ENCODE data around the gene ODAD3. TPM values are rescaled to one million over a fixed set of nuclear protein-coding genes. Genes with fewer than 3 reads are reported as not detected.
"Not testable (repeated sequence)": the region's sequence is repeated elsewhere in the genome, so short reads cannot be mapped to it uniquely, and the experiment has no call there.

Gene ODAD3
- polyA plus RNA-seq, 4 donors: 0.25 to 0.30 TPM; not detected in 2

GRCh38 chr19:11414544-11414943 is 20.4 kb downstream of the ODAD3 start:
- Histone ChIP-seq H3K27ac (ENCODE audit: low read depth in 1 of 3, low read length in 2 of 3) (no peak overlapping the region), H3K27me3 (ENCODE audit: control insufficient read depth in 3 of 3, insufficient read depth in 3 of 3, low read length in 3 of 3) (peaks cover 0 to 37% (median 4%) of the 10 kb centered on the region in 3 donors), H3K36me3 (ENCODE audit: control insufficient read depth in 3 of 3, insufficient read depth in 2 of 3, low read depth in 1 of 3, low read length in 3 of 3) (no peaks in the 10 kb centered on the region), H3K4me1 (ENCODE audit: control insufficient read depth in 3 of 3, insufficient read depth in 2 of 3, low read depth in 1 of 3, low read length in 2 of 3) (peaks cover 0 to 6% (median 0%) of the 10 kb centered on the region in 3 donors), H3K4me3 (ENCODE audit: low read depth in 1 of 3, low read length in 3 of 3) (no peak overlapping the region), H3K9me3 (ENCODE audit: control insufficient read depth in 2 of 2, insufficient read depth in 1 of 2, low read depth in 1 of 2, low read length in 1 of 2) (no peaks in the 10 kb centered on the region)
- 90 to 97% (median 92%) methylated on average over 2 of the region's 2 CpGs for WGBS, 3 donors
- no peak for FAIRE-seq
- DNase-seq: no peak

- FAIRE-seq (no peak), DNase-seq (no peak)
- no peaks in the 10 kb centered on the region for H3K36me3 ChIP-seq (ENCODE audit: control insufficient read depth in 3 of 3, insufficient read depth in 2 of 3, low read depth in 1 of 3, low read length in 3 of 3)
- peaks cover 0 to 9% (median 6%) of the 10 kb centered on the region in 3 donors for H3K27me3 ChIP-seq (ENCODE audit: control insufficient read depth in 3 of 3, insufficient read depth in 3 of 3, low read length in 3 of 3)
- no peak overlapping the region for H3K4me3 ChIP-seq (ENCODE audit: low read depth in 1 of 3, low read length in 3 of 3)
- H3K27ac ChIP-seq (ENCODE audit: low read depth in 1 of 3, low read length in 2 of 3): no peak overlapping the region
- H3K9me3 ChIP-seq (ENCODE audit: control insufficient read depth in 2 of 2, insufficient read depth in 1 of 2, low read depth in 1 of 2, low read length in 1 of 2): no peaks in the 10 kb centered on the region
- no peaks in the 10 kb centered on the region for H3K4me1 ChIP-seq (ENCODE audit: control insufficient read depth in 3 of 3, insufficient read depth in 2 of 3, low read depth in 1 of 3, low read length in 2 of 3)
- WGBS, 3 donors: 44 to 66% (median 55%) methylated on average over 8 of the region's 8 CpGs
Observed at GRCh38 chr19:11410682-11411081, 24.2 kb downstream of the ODAD3 start.

GRCh38 chr19:11408591-11408990 is 26.3 kb downstream of the ODAD3 start:
- WGBS, 3 donors: 80 to 87% (median 83%) methylated on average over 4 of the region's 4 CpGs
- H3K27ac ChIP-seq (ENCODE audit: low read depth in 1 of 3, low read length in 2 of 3): no peak overlapping the region
- H3K36me3 ChIP-seq (ENCODE audit: control insufficient read depth in 3 of 3, insufficient read depth in 2 of 3, low read depth in 1 of 3, low read length in 3 of 3): no peaks in the 10 kb centered on the region
- no peak for FAIRE-seq
- no peak overlapping the region for H3K4me3 ChIP-seq (ENCODE audit: low read depth in 1 of 3, low read length in 3 of 3)
- H3K27me3 ChIP-seq (ENCODE audit: control insufficient read depth in 3 of 3, insufficient read depth in 3 of 3, low read length in 3 of 3): peaks cover 0 to 9% (median 6%) of the 10 kb centered on the region in 3 donors
- no peaks in the 10 kb centered on the region for H3K9me3 ChIP-seq (ENCODE audit: control insufficient read depth in 2 of 2, insufficient read depth in 1 of 2, low read depth in 1 of 2, low read length in 1 of 2)
- no peak for DNase-seq
- no peaks in the 10 kb centered on the region for H3K4me1 ChIP-seq (ENCODE audit: control insufficient read depth in 3 of 3, insufficient read depth in 2 of 3, low read depth in 1 of 3, low read length in 2 of 3)

GRCh38 chr19:11406703-11407236 is 28.2 kb downstream of the ODAD3 start:
- not testable (repeated sequence) for H3K27ac ChIP-seq (ENCODE audit: low read depth in 1 of 3, low read length in 2 of 3); DNase-seq; H3K4me1 ChIP-seq (ENCODE audit: control insufficient read depth in 3 of 3, insufficient read depth in 2 of 3, low read depth in 1 of 3, low read length in 2 of 3); H3K27me3 ChIP-seq (ENCODE audit: control insufficient read depth in 3 of 3, insufficient read depth in 3 of 3, low read length in 3 of 3); H3K36me3 ChIP-seq (ENCODE audit: control insufficient read depth in 3 of 3, insufficient read depth in 2 of 3, low read depth in 1 of 3, low read length in 3 of 3); H3K9me3 ChIP-seq (ENCODE audit: control insufficient read depth in 2 of 2, insufficient read depth in 1 of 2, low read depth in 1 of 2, low read length in 1 of 2); FAIRE-seq; H3K4me3 ChIP-seq (ENCODE audit: low read depth in 1 of 3, low read length in 3 of 3)
- WGBS, 3 donors: 81 to 91% (median 84%) methylated on average over 12 of the region's 12 CpGs

GRCh38 chr19:11405846-11406643 is 28.9 kb downstream of the ODAD3 start:
- H3K27ac ChIP-seq (ENCODE audit: low read depth in 1 of 3, low read length in 2 of 3): no peak overlapping the region
- no peak for DNase-seq

GRCh38 chr19:11404588-11405222 is 30.2 kb downstream of the ODAD3 start:
- Histone ChIP-seq H3K27me3 (ENCODE audit: control insufficient read depth in 3 of 3, insufficient read depth in 3 of 3, low read length in 3 of 3) (peaks cover 0 to 9% (median 6%) of the 10 kb centered on the region in 3 donors), H3K9me3 (ENCODE audit: control insufficient read depth in 2 of 2, insufficient read depth in 1 of 2, low read depth in 1 of 2, low read length in 1 of 2) (no peaks in the 10 kb centered on the region), H3K36me3 (ENCODE audit: control insufficient read depth in 3 of 3, insufficient read depth in 2 of 3, low read depth in 1 of 3, low read length in 3 of 3) (no peaks in the 10 kb centered on the region), H3K27ac (ENCODE audit: low read depth in 1 of 3, low read length in 2 of 3) (no peak overlapping the region), H3K4me3 (ENCODE audit: low read depth in 1 of 3, low read length in 3 of 3) (no peak overlapping the region), H3K4me1 (ENCODE audit: control insufficient read depth in 3 of 3, insufficient read depth in 2 of 3, low read depth in 1 of 3, low read length in 2 of 3) (no peaks in the 10 kb centered on the region)
- DNase-seq: no peak
- 49 to 58% (median 57%) methylated on average over 9 of the region's 9 CpGs for WGBS, 3 donors
- no peak for FAIRE-seq

More at GRCh38 chr19:11405846-11406643, 28.9 kb downstream of the ODAD3 start:
- no peaks in the 10 kb centered on the region for H3K9me3 ChIP-seq (ENCODE audit: control insufficient read depth in 2 of 2, insufficient read depth in 1 of 2, low read depth in 1 of 2, low read length in 1 of 2)
- no peak overlapping the region for H3K4me3 ChIP-seq (ENCODE audit: low read depth in 1 of 3, low read length in 3 of 3)
- H3K4me1 ChIP-seq (ENCODE audit: control insufficient read depth in 3 of 3, insufficient read depth in 2 of 3, low read depth in 1 of 3, low read length in 2 of 3): no peaks in the 10 kb centered on the region
- no peak for FAIRE-seq
- H3K36me3 ChIP-seq (ENCODE audit: control insufficient read depth in 3 of 3, insufficient read depth in 2 of 3, low read depth in 1 of 3, low read length in 3 of 3): no peaks in the 10 kb centered on the region
- WGBS, 3 donors: 47 to 73% (median 72%) methylated on average over 44 of the region's 44 CpGs
- H3K27me3 ChIP-seq (ENCODE audit: control insufficient read depth in 3 of 3, insufficient read depth in 3 of 3, low read length in 3 of 3): peaks cover 0 to 9% (median 6%) of the 10 kb centered on the region in 3 donors

- H3K4me1 ChIP-seq (ENCODE audit: control insufficient read depth in 3 of 3, insufficient read depth in 2 of 3, low read depth in 1 of 3, low read length in 2 of 3): no peaks in the 10 kb centered on the region
- no peak overlapping the region for H3K4me3 ChIP-seq (ENCODE audit: low read depth in 1 of 3, low read length in 3 of 3)
- no peak overlapping the region for H3K27ac ChIP-seq (ENCODE audit: low read depth in 1 of 3, low read length in 2 of 3)
- DNase-seq (no peak), FAIRE-seq (no peak)
- H3K36me3 ChIP-seq (ENCODE audit: control insufficient read depth in 3 of 3, insufficient read depth in 2 of 3, low read depth in 1 of 3, low read length in 3 of 3): no peaks in the 10 kb centered on the region
- H3K9me3 ChIP-seq (ENCODE audit: control insufficient read depth in 2 of 2, insufficient read depth in 1 of 2, low read depth in 1 of 2, low read length in 1 of 2): no peaks in the 10 kb centered on the region
- H3K27me3 ChIP-seq (ENCODE audit: control insufficient read depth in 3 of 3, insufficient read depth in 3 of 3, low read length in 3 of 3): peaks cover 0 to 9% (median 4%) of the 10 kb centered on the region in 3 donors
- WGBS, 3 donors: 67 to 84% (median 79%) methylated on average over 8 to 9 of the region's 9 CpGs
Observed at GRCh38 chr19:11401808-11402543, 32.9 kb downstream of the ODAD3 start.

- 47 to 75% (median 63%) methylated on average over 1 of the region's 1 CpG for WGBS, 3 donors
- Histone ChIP-seq H3K36me3 (ENCODE audit: control insufficient read depth in 3 of 3, insufficient read depth in 2 of 3, low read depth in 1 of 3, low read length in 3 of 3) (no peaks in the 10 kb centered on the region), H3K4me1 (ENCODE audit: control insufficient read depth in 3 of 3, insufficient read depth in 2 of 3, low read depth in 1 of 3, low read length in 2 of 3) (no peaks in the 10 kb centered on the region), H3K27ac (ENCODE audit: low read depth in 1 of 3, low read length in 2 of 3) (no peak overlapping the region), H3K4me3 (ENCODE audit: low read depth in 1 of 3, low read length in 3 of 3) (no peak overlapping the region), H3K9me3 (ENCODE audit: control insufficient read depth in 2 of 2, insufficient read depth in 1 of 2, low read depth in 1 of 2, low read length in 1 of 2) (no peaks in the 10 kb centered on the region), H3K27me3 (ENCODE audit: control insufficient read depth in 3 of 3, insufficient read depth in 3 of 3, low read length in 3 of 3) (no peaks in the 10 kb centered on the region)
- DNase-seq: no peak
- FAIRE-seq: no peak
Observed at GRCh38 chr19:11400798-11401197, 34.1 kb downstream of the ODAD3 start.

All from small intestine (tissue), 7 donors.